C1 segment of cervical spinal cord (tissue), 14 donors: ENCODE results near the gene ELK1.

Experiments used
- DNase-seq, 14 donors: peaks; one replicate each; lab custom pipeline; 2025; lab: John Stamatoyannopoulos, UW

The ELK1 gene

GRCh38 chrX:47645530-47645929, 4.8 kb downstream of the ELK1 start:
- no peak for DNase-seq

- peak in 1 of 14 donors; percentile 65 for DNase-seq
Observed at GRCh38 chrX:47644557-47645091, 5.7 kb downstream of the ELK1 start.

- peak in 1 of 14 donors; percentile 22 for DNase-seq
Observed at GRCh38 chrX:47643926-47644325, 6.4 kb downstream of the ELK1 start.

- DNase-seq, result no peak
Observed at GRCh38 chrX:47638816-47639215, 11.5 kb downstream of the ELK1 start.

GRCh38 chrX:47637546-47638195, 12.7 kb downstream of the ELK1 start:
- DNase-seq, result peak in 8 of 14 donors; percentile 25 to 68 (median 44)

- DNase-seq, result no peak
Observed at GRCh38 chrX:47634871-47635575, 15.3 kb downstream of the ELK1 start.

- no peak for DNase-seq
Observed at GRCh38 chrX:47633689-47634590, 16.4 kb downstream of the ELK1 start.

- DNase-seq, result no peak
Observed at GRCh38 chrX:47632666-47633065, 17.7 kb downstream of the ELK1 start.

GRCh38 chrX:47631676-47632075, 18.7 kb downstream of the ELK1 start:
- no peak for DNase-seq

- no peak for DNase-seq
Observed at GRCh38 chrX:47629419-47630200, 20.8 kb downstream of the ELK1 start, which contains the start of gene CFP. CFP (minus strand) TSS chrX:47629930; CDS start chrX:47629844, 86 bp downstream.

GRCh38 chrX:47628982-47629381, 21.4 kb downstream of the ELK1 start:
- no peak for DNase-seq

- no peak for DNase-seq
Observed at GRCh38 chrX:47625365-47625764, 25.0 kb downstream of the ELK1 start.

GRCh38 chrX:47623540-47624027, 26.8 kb downstream of the ELK1 start:
- peak in 9 of 14 donors; percentile 5 to 89 (median 23) for DNase-seq

GRCh38 chrX:47621851-47622250, 28.5 kb downstream of the ELK1 start:
- no peak for DNase-seq

GRCh38 chrX:47620303-47620685, 30.1 kb downstream of the ELK1 start:
- no peak for DNase-seq

GRCh38 chrX:47619486-47620302, 30.7 kb downstream of the ELK1 start, which contains the start of gene SYN1:
SYN1 (minus strand) TSS chrX:47619857; CDS start chrX:47619728, 129 bp downstream.
- peak in 12 of 14 donors; percentile 19 to 80 (median 42) for DNase-seq

GRCh38 chrX:47618923-47619485, 31.4 kb downstream of the ELK1 start:
- no peak for DNase-seq

GRCh38 chrX:47614618-47615017, 35.7 kb downstream of the ELK1 start:
- no peak for DNase-seq

GRCh38 chrX:47613082-47613481, 37.3 kb downstream of the ELK1 start:
- peak in 1 of 14 donors; percentile 55 for DNase-seq
